ENCODE data around the gene LALBA.
"Not testable (repeated sequence)": the region's sequence is repeated elsewhere in the genome, so short reads cannot be mapped to it uniquely, and the experiment has no call there.

LALBA gene

DNA sequence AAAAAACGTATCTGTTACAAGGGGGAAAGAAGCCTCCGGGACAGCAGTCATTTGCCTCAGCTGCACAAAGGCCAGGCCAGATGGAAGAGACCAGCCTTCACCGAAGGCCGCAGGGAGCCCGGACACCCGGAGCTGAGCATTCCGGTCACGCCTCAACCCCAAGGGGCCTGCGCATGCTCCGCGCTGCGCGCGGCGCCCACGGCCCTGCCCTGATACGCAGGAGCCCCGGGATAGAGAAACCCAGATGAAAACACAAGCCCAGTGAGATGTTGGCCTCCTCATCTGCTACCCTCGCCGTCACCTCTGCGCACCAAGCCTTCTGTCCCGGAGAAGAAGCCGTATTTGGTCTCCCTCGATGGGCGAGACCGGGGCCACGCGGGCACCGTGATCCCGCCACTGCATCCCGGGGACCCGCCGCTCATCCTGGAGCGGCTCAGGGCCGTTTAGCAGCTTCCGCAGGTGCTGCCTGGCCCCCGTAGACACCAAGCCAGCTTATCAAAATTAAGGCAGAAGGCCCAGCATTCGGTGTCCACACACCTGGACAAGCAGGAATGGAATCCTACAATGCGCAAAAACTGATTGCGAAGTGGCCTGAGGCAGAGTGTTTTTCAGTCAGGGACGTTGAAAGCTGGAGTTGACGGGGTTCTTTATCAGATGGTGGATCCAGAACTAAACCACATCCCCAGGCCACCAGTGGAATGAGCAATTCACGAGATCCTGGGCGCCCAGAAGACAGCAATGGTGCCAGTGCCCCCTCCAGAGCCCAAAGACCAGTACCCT, 41.8 kb downstream of the LALBA start:
- no peak overlapping the region for H3K9ac ChIP-seq (ENCODE audit: low read length)
- no peaks in the 10 kb centered on the region for H3K27me3 ChIP-seq (replicated peaks; ENCODE audit: control insufficient read depth, insufficient read depth, low read length)
- H3K4me3 ChIP-seq (ENCODE audit: low read length), result no peak overlapping the region
- no peaks in the 10 kb centered on the region for H3K9me3 ChIP-seq (ENCODE audit: control insufficient read depth, low read length)
- H3K4me1 ChIP-seq (ENCODE audit: control insufficient read depth, insufficient read depth, low read length), result no peaks in the 10 kb centered on the region
- no peak for DNase-seq (ENCODE audit: low read depth)
- H3K36me3 ChIP-seq (ENCODE audit: control insufficient read depth, insufficient read depth, low read length, severe bottlenecking), result no peaks in the 10 kb centered on the region

DNA sequence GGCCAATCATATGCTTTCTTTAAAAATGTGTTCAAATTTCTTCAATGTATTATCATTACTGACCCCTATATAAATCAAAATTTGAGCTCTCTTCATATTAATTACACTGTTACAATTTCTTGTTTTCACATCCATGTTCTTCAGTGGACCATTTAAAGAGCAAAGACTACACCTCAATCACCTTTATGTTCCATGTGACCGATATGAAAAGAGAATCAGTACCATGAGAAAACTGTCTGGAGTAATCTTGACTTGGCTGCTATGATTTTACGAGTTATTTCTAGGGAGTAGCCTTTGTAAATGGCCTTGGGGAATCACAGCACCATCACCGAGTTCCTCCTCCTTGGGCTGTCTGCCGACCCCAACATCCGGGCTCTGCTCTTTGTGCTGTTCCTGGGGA, 44.5 kb downstream of the LALBA start, which contains the start of gene OR8S1:
OR8S1 (plus strand) TSS at position 301 of the 400 bp plus-strand sequence; CDS start at position 301, 0 bp downstream.
- Histone ChIP-seq H3K9ac (ENCODE audit: low read length) (no peak within 1 kb of the TSS), H3K9me3 (ENCODE audit: control insufficient read depth, low read length) (no peaks in the 10 kb centered on the region), H3K27me3 (replicated peaks; ENCODE audit: control insufficient read depth, insufficient read depth, low read length) (no peaks in the 10 kb centered on the region), H3K36me3 (ENCODE audit: control insufficient read depth, insufficient read depth, low read length, severe bottlenecking) (no peaks in the 10 kb centered on the region), H3K4me3 (ENCODE audit: low read length) (no peak within 1 kb of the TSS), H3K4me1 (ENCODE audit: control insufficient read depth, insufficient read depth, low read length) (no peaks in the 10 kb centered on the region)
- DNase-seq (ENCODE audit: low read depth), result no peak

GRCh38 chr12:48520381-48520780, 49.5 kb downstream of the LALBA start:
- H3K4me3 ChIP-seq (ENCODE audit: low read length); H3K9me3 ChIP-seq (ENCODE audit: control insufficient read depth, low read length); H3K27me3 ChIP-seq (replicated peaks; ENCODE audit: control insufficient read depth, insufficient read depth, low read length); H3K36me3 ChIP-seq (ENCODE audit: control insufficient read depth, insufficient read depth, low read length, severe bottlenecking); H3K4me1 ChIP-seq (ENCODE audit: control insufficient read depth, insufficient read depth, low read length); H3K9ac ChIP-seq (ENCODE audit: low read length); DNase-seq (ENCODE audit: low read depth): not testable (repeated sequence)

Data from adipocyte (in vitro differentiated cells).